Activated T-helper 9 cell treated with anti-CD3 and anti-CD28 coated beads, Interleukin-2, amount 50 U/mL, for 16 hours (primary cell): ENCODE results near the gene CRP.
"Not testable (repeated sequence)": the region's sequence is repeated elsewhere in the genome, so short reads cannot be mapped to it uniquely, and the experiment has no call there.

ENCODE experiments used
- DNase-seq: peaks from one replicate; pipeline ENCODE4 v3.0.0-alpha.2; 2020; ENCODE audit warnings: low read depth

CRP gene

DNA sequence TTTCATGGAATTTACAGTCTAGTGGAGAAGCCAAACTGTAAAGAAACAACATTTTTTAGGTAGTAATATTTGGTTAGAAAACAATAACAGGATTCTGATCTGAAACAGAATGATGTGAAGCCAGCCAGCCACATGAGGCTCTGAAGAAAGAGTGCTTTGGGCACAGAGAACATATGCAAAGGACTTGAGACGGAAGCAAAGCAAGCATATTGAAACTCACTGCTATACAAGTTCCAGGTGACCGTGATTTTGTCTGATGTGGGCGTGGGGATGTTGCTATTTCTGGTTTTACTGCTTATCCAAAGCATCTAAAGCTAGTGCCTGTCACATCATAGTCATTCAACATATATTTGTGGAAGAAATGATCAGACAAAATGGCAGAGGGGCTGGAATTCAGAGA, 14.7 kb downstream of the CRP start:
- DNase-seq = no peak

DNA sequence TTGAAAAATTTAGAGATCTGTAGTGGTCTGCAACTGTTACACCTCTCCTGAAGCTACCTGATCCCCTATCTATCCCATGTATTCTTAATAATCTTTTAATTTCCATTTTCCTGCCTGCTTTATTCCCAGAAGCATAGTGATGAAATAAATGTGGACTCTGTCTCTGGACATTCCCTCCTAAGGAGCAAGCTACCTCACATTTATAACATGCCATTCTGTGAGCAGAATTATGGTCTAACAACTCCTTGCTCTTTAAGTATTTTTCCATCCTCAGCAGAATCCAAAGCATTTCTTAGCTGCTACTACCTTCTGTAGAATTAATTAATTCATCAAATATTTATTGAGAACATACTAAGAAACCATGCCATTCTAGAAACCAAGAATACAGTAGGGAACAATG, 15.1 kb downstream of the CRP start:
- no peak for DNase-seq

DNA sequence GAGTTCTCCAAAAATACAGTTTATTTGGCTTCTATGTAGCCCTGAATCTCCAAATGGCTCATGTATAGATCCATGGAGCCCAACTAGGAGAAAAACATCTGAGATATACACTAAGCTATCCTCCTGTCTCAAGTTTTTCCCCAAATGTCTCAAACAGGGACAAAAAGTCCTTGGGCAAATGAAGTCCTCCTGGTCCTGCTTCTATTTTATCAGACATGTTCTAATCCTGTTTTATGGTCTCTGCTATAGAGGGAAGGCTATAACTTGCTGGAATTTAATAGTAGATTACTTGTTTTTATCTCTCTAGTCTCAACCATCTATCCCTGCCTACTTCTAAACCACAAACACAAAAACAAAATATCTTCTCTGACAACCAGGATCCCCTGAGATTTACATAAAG, 26.9 kb downstream of the CRP start:
- no peak for DNase-seq

DNA sequence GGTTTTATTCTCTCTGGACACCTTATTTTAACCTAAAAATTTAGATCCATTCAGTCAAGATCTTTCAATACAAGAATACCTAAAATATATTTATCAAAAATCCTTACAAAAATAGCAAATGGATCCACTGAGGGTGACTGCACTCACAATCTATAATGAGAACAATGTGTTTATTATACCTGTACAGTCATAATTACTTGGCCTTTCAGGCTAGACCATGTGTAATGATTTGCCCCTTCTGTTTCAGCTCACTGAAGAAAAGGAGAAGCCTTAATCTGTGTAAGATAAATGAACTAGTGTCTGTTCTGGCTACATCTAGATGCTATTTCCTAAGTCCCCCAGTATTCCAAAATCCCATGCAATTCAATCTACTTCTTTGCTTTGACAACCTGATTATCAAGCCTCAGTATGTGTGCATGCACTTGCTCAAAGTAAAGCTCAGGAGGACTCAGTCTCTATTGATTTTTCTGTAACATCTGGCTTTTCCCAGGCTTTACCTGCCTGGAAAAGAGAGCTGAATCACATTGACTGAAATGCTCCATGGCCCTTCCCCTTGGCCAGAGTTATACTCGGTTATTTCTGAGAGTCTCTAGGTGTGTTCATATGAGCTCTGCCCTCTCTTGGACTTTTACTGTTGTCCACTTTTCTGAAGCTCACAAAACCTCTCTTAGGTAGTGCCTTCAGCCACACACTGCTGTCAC, 27.6 kb downstream of the CRP start:
- DNase-seq = no peak

DNA sequence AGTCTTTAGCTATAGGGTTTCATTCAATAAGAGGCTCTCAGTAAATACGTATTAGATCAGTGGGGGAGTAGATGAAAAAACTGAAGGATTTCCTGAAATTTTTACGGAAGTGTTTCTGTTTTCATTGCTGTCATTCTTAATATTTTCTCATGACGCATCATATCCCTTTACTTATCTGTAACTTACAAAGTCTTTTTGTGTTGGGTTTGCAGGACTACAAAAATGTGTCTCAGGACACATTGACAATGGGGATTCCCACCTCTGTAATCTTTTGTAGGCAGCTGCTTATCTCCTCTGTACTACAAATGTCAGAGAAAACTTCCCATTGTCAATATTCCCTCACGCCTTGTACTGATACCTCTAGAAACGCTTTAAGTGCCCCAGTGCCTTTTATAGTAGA, 35.5 kb downstream of the CRP start:
- DNase-seq = no peak

DNA sequence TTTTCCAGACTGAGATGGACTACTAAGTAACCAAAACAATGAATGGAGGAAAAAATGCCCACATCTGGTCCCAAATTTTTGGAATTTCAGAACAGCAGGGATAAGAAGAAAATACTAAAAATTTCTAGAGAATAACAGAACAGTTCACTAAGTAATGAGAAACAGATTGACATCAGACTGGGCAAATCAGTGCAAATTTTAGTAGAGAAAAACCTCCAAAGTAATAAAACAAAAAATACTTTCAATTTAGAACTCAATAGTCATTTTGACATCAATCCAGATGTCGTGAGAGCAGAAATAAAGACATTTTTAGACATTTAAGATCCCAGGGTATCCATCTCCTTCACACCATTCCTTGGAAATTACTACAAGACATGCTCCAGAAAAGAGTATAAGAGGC, 39.3 kb downstream of the CRP start:
- no peak for DNase-seq

DNA sequence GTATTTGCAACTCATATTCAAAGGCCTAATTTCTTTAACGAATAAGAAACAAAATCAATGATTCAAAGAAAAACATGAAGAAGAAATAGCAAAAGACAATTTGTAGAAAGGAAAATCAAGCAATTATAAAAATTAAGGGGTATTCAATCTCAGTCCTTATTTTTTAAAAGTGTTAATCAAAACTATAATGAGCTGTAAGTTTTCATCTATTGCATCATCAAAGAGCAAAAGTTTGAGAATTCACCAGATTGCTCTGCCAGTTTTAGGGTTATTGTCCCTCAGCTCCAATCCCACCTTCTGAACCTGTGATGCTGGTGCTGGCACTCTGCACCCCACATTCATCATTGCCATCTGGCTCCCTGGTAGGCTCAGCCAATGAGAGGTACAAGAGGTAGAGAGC, 42.0 kb downstream of the CRP start:
- DNase-seq = not testable (repeated sequence)

DNA sequence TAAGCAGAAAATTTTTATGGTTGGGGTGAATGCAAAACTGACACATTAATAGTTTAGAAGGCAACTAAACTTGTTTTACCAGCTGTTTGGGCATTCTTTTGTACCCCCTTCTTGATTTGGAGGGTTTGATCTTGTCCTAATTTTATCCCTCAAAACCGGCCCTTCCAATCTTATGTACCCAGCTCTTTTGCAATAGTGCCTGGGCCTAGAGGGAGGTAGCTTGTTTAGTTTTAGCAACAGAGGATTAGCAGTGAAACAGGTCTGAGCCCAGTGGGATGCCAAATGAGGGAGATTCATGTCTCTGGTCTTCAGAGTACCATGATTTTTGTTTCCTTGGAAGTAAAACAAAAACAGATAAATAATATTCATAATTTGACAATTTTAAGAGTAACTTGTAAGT, 45.1 kb downstream of the CRP start:
- DNase-seq = no peak

DNA sequence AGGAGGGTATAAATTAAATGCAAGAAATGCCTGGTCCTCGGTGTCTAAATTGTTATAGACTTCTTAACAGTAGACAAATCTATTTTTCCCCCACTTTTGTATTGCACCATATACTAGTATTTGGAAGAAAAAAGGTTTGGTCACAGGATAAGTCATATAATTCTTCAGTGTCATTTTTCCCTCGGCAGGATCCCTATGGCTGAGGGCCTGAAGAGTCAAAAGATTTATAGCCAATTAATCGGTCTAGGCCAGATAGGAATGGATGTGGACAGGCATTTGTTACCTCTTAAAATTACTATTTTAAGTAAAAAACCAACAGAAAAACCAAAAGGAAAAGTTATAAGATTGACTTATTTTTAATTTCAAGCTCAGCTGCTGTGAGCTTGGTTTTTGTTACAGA, 45.6 kb downstream of the CRP start:
- no peak for DNase-seq

DNA sequence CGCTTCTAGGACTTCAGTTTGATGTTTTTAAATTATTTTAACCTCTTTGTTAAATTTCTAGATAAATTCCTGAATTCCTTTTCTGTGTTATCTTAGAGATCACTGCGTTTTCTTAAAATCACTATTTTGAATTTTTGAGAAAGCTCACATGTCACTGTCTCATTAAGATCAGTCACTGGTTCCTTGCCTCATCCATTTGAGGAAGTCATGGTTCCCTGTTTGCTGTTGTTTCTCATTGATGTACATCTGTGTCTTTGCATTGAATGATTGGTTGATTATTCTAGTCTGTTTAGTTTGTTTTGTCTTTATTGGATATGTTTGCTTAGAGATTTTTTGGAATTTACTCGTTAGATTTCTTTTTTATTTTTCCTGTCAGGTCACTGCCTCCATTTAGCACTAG, 50.1 kb downstream of the CRP start:
- DNase-seq = no peak

DNA sequence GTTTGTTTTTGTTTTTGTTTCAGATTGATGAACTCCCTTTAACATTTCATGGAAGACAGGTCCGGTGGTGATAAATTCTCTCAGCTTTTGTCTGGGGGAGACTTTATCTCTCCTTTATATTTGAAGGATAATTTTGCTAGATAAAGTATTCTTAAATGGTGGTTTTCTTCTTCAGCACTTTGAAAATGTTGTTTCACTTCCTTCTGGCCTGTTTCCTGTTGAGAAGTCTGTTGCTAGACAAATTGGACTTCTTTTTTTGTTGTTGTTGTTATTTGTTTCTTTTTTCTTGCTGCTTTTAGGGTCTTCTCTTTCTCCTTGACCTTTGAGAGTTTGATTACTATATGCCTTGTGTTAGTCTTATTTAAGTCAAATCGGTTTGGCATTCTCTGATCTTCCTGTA, 50.8 kb downstream of the CRP start:
- DNase-seq = no peak
